Activated CD8-positive, alpha-beta memory T cell treated with anti-CD3 and anti-CD28 coated beads for 24 hours (primary cell): Measurements from ENCODE around the gene SPATC1L.
"Not testable (repeated sequence)": the region's sequence is repeated elsewhere in the genome, so short reads cannot be mapped to it uniquely, and the experiment has no call there.

ENCODE experiments used
- DNase-seq: peaks from one replicate; pipeline ENCODE4 v3.0.0-alpha.2; 2020

SPATC1L gene

DNA sequence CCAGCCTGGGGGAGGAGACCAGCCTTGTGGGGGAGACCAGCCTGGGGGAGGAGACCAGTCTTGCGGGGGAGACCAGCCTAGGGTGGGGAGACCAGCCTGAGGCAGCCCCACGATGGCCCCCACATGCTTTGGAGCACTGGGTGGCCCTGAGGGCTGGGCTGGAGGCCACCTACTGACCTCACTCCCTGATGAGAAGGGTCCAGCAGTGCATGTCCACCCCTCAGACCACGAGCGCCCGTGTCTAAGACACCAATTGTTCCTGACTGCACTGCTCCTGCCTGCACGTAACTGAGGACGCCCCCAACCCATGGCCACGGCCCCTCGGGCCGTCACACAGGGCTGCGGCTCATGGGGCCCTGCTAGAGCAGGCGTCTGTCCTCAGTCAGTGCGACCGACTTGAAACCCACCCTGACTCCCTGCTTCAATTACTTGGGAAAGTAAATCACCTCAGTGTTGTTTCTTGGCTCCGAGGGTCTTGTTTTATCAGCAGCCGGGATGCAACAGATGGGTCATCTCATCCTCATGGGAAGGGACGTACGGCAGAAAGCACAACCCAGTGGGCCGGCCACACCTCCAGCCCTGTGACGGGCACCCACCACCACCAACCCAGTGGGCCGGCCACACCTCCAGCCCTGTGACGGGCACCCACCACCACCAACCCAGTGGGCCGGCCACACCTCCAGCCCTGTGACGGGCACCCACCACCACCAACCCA lies at the start of gene SPATC1L:
Gene SPATC1L, minus strand, starts transcription at position 550 of the 715 bp plus-strand sequence. CDS start 1,643 bp downstream, outside the sequence.
- peak; percentile 79 for DNase-seq

DNA sequence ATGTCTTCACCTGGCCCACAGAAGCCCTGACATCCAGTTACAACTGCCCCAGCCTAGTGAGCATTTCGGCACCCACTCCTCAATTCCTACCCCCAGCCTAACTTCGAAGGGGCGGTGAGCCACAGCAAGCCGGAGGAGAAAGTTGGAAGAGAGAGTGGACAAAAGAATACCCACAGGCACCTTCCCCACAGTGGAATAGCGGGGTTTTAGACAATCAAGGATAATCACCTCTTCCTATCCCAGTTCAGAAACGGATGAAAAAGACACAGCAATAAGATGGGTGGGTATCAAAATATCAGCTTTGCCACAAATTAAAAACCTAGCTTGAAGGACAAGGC lies 45.6 kb upstream of the SPATC1L start:
- DNase-seq, result no peak

DNA sequence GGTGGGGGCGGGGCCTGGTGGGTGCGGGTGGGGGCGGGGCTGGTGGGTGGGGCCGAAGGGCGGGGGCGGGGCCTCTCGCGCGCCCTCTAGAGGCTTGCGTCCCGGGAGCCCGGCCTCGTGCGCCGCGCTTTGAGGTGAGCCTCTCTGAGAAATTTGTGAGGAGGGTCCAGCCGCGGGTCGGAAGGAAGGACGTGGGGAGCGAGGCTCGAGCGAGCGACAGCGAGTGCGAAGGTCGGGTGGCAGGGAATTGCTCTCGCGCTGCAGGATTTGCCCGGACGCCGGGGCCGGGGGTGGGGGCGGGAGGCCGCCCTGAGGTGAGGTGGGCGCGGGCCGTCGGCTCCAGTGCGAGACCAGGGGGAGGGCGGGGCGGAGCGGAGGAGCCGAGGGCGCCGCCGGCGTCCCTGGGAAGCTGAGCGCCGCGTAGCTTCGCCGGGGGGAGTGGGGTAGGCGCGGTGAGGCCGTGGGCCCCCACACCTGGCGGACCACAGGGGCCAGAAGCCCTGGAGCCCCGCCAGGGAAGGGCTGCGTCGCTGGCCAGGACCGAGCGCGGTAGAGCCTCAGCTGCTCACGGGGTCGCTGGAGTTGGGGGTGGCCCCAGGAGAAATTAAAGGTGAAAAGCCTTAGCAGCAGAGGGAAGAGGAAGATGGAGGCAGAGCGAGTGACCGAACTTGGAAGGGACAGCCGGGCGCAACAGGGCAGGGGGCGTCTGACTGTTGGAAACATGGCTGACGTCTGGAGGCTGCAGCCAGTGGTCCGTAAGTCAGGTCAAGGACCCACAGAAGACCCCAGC lies 45.1 kb upstream of the SPATC1L start:
- no peak for DNase-seq

DNA sequence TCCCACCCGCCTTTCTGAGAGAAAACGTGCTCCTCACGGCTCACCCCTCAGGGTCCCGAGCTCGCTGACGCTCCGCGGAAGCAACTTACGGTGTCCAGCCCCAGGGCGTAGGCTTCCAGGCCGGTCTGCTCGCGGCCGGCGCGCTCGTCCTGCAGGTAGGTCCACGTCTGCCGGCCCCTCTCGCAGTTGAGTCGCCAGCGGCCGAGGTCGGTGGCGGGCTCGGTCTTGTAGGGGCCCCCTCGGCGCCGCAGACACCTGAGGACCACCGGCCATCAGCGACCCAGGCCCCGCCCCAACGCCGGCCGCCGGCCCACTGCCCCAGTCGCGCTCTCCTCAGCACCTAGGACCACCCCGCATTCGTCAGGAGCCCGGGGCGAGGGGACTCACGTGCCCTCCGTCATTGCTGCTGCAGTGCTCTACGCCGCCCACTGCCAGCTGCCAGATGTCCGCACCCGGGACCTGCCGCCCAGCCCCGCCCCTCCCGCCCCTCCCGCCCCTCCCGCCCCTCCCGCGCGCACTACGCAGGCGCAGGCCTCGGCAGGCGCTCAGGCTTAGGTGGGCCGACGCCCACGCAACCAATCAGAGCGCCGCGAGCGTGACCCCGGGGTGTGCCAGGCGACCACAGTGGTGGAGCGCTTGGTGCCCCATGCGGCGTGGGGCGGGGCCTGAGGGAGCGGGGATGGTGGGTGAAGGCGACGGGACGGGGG lies 44.2 kb upstream of the SPATC1L start, which contains the start of gene LSS:
Gene LSS, minus strand, starts transcription at position 430 of the 707 bp plus-strand sequence. Its CDS starts 29 bp downstream, at position 401.
- DNase-seq, result peak; percentile 97

DNA sequence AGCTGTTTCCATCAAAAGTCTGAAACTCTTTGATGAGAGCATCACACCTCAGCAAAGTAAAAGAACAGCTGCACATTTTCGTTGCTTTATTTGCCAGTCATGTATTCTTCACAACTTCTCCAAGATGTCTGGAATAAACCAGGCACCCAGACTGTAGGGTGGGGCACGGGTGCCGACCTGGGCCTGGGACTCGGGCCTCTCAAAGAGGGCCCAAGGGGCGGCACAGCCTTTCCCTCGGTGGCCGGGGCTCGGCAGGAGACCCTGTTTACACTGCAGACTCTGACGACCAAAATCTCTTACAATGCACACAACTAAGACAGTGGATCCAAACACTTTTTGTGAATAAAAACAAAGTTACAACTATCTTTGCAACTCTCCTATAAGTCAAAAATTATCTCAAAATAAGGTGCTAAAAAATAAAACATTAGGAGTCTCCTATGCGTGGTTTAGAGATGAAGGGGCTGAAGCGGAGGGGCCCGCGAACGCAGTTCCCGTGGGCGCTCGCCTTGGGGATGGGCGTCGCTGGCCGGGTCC lies 43.6 kb upstream of the SPATC1L start:
- no peak for DNase-seq

DNA sequence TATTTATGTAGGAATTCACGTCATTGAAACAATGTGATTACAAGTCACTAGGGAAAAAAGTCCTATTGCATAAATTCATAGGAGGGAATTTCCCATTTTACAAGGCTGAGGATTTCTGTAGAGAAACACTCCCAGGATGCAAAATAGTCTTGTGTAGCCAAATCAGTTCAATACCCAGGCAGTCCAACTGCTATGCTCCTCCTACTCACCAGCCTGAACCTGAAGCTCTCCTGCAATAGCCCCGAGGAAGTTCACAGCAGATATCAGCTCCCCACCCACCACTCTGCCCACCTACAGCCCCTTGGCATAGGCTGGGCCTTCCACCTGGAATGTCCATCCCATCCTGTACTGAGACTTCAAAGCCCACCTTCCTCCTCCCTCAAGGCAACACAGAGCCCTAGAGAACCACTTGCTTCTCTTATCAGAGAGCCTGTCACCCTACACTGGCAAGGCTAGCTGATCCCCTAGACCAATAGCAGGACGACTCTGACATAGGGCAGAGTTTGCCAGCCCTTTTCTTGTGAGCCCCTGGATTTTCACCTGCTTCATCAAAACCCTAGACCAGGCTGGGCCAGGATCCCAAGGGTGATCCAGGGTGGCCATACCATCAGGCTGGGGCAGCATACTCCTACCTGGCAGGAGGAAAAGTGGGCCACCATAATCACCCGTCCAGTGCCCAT lies 42.8 kb upstream of the SPATC1L start:
- DNase-seq, result no peak

DNA sequence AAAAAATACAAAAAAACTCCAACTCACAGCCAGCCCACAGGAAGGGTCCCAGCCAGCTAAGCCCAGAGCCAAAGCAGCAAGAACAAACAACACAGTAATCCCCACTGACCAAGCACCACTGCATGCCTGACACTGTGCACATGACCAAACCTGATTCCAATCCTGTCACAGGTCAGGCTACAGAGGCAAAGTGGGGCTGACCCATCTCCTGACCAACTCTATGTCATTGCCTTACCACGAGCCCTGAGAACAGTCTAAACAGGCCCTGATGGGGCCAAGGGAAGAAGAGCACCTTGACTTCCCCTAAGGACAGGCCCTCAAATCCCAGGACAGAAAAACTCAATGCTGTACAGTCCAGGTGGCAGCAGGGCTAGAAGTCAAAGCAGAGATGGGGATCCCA lies 41.9 kb upstream of the SPATC1L start:
- DNase-seq, result no peak

DNA sequence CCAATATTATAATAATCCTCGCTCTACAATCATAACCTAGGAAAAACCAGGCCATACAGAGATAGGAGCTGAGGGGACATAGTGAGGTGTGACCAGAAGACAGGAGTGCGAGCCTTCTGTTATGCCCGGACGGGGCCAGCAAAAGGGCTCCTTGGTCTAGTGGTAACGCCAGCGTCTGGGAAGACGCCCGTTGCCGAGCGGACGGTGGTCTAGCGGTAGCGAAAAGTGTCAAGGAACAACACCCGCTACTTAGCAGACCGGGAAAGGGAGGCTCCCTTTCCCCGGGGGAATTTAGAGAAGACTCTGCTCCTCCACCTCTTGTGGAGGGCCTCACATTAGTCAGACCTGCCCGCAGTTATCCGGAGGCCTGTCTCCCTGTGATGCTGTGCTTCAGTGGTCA lies 39.4 kb upstream of the SPATC1L start:
- not testable (repeated sequence) for DNase-seq

DNA sequence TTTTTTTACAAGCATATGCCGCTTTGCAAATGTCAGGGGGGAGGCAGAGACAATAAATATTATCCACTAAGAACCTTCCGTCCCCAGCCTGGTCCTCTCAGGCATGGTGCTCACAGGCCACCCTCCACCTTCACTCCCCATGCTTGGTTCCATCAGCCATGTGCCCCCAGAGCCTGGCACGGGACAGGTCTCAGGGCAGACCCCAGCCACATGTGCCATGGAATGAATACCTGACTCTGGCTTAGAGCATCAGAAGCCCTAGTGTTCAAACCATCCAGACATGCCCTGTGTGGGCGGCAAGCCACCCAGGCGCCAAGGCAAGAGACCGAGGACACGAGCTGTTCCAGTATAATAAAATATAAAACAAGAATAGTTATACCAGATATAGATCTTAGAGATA lies 39.0 kb upstream of the SPATC1L start:
- DNase-seq, result no peak

DNA sequence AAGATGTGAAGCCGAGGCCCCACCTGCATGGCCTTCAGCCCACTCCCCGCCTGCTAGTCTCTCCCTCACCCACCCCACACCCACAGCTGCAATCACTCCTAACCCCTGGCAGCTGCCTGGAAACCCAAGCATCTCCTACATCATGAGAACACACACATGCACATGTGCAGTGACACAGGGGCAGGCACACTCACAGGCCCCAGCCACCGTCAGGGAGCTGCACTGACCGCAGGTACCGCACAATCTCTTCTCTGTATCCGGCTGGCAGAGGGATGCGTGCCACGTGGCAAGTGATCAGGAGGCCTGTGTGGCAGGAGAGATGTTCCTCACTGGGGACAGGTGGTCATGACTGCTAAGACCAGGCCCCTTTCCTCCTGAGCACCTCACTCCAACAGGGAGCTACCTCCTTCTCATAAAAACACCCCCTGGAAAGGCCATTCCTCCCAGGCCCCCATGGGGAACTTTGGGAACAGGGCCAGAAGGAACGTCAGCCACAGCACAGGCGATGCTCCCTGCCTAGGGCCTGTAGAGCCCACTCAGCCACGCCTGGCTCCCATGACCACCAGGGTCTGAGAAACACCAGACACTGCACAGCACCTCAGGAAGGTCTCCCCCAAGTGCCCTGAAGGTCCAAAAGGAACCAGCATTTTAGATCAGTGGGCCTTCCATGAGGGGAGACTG lies 38.3 kb upstream of the SPATC1L start:
- no peak for DNase-seq

DNA sequence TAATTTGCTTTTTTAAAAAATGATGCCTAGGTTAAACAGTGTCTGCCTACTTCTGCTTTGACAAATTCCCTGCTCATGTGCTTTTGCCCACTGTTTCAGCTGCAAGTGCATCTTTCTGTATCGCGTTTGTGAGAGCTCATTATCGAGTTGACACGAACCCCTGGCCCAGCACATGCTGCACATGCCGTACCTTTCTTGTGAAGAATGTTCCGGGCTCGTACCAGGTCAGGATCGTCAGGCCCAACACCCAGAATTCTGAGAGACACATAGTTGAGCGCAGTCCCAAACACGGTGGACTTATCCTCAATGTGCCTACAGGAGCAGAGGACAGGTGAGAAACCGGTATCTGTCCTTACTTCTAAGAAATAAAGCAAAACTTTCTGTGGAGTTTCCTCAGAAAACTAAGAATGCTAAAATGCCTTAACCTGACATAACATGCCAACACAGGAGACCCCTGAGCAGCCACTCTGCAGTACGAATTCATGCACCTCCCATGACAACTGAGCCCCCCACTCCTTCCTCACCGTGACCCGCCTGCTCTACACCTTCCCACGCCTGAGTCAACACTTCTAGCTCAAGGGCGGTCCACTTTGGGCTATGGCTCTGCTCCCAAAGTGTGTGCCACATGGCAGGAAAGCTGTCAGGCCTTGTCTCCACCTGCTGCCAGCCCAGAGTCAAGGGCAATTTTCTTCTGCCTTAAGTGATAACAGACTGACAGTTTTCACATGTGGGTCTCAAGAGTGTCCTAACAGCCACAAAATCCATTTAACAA lies 37.6 kb upstream of the SPATC1L start:
- DNase-seq, result peak; percentile 33

DNA sequence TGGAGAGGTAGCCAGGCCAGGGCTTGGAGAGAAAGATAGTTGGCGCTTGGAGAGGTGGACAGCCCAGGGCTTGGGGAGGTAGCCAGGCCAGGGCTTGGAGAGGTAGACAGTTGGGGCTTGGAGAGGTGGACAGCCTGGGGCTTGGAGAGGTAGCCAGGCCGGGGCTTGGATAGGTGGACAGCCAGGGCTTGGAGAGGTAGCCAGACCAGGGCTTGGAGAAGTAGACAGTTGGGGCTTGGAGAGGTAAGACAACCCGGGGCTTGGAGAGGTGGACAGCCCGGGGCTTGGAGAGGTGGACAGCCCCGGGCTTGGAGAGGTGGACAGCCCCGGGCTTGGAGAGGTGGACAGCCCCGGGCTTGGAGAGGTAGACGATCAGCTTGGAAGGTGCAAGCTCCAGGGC lies 36.6 kb upstream of the SPATC1L start:
- no peak for DNase-seq

DNA sequence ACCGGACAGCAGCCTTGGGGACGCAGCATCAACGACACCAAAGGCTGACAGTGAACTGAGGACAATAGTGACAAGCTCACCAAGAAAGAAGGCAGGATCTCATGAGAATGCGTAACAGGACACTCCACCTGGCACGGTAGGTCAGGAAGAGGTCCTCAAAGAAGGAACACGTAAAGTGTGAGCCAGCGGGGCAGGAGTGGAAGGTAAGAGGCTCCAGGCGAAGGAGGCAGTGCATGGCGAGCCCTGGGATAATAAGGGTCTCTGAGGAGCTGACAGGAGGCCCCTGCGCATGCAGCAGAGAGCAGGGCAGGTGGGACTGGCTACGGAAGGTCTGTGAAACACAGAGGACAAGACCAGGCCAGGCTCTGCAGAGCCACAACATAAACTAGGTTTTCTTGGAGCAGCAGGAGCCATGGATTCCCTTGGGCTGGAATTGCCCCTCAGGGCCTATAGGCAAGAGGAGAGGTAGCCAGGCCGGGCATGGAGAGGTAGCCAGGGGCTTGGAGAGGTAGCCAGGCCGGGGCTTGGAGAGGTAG lies 36.1 kb upstream of the SPATC1L start:
- peak; percentile 43 for DNase-seq

DNA sequence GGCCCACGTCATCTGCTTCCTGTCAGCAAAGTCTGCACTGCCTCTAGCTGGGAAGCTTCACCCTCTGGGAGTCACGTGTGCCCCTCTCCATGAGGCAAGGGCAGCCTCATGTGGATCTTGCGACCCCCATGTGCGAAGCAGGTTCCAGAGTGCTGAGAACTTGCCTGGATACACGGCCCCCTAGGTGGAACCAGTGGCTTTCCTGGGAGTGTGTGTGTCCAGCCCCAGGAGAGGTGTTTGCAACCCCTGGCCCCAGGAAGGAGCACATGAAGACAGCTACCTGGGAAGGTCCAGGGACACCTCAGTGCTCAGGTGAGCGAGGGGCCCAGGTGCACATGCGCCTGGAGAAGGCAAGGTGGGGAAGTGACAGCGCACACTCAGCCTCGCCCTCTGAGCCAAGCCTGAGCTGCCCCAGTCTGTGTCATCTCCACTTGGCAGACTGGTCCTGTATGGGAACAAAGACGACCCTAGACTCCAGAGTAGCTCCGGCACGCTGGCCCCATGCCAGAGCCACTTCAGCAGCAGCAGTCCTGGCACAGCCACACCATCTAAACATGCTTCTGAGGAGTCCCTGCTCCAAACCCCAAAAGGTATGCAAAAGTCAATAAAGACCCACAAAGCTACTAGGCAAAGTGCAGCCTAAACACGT lies 35.5 kb upstream of the SPATC1L start:
- DNase-seq, result no peak

DNA sequence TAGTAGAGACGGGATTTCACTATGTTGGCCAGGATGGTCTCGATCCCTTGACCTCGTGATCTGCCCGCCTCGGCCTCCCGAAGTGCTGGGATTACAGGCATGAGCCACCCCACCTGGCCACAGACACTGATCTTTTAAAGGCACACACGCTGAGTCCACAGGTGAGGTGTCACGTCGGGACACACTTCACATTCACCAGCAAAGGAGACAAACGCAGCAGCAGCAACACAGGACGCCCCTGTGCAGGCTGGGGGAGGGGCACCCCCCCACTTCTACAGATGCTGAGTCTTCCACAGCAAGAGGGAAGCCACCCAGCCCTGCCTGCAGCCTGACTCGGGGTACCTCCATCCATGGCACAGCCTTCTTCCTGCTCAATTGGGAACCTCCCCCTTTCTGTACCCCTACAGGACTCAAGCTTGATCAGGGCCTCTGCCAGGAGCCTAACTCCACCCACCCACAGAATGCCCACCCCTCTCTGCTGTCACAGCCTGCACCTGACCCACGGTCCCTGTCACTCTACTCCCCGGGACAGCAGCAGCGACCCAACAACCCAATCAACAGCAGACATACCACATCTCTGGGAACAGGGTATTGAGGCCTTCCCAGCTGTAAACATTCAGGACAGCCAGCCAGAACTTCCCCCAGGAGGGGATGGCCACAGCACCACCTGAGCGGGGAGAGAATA lies 34.8 kb upstream of the SPATC1L start:
- DNase-seq, result peak; percentile 49

DNA sequence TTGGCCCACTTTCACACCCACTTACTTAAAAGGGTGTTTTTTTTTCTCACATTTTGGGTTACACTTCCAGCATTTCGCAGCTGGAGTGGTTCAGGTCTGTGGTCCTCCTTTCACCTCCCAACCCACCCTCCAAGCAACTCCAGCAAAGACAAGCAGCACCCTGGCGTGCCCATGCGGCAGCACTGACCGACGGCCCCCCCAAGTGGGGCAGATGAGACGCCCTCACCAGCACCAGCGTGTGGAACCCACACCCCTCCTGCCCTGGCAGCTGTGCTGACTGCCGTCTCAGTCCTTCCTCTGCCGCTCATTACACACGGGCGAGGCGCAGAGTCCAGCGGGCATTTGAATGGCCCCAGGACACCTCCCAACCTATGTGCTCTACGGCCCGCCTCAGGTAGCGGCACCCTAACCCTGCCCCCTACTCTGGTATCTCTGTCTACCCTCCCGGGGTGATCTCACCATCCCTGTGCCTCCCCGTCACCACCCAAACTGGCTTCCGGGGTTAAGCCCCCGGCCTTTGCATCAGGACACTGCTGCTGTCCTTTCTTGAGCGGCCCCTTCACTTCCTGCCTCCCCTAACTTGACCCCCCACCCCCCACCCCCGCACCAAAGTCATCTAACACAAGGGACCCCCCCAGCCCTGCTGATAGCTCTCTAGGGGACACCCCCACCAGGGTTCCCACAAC lies 33.4 kb upstream of the SPATC1L start:
- DNase-seq, result peak; percentile 40

DNA sequence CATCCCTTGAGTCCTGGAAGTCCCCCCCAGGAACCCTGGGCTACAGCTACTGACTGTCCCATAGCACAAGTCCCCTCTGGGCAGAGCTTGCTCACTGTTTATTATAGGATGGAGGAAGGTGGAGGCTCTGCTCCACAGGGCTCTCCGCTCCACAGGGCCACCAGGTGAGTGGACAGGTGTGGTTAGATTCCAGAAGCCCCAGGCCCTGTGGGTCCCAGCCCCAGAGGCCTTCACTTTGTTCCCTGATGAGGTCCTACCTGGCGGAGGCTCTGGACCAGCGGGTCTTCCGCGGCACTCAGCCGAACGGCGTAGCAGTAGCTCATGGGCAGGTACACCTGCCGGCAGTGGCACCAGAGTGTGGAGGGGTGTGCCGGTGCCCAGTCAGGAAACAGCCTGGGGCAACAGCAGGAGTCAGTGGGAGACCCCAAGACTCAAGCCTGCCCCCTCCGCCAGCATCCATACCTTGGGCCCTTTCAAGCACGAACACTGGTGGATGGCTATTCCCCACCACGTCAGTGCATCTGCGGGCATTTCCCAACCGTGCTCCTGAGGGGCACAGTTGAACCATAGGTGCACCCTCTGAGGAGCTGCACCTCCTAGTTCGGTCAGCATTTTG lies 32.0 kb upstream of the SPATC1L start:
- DNase-seq, result no peak

DNA sequence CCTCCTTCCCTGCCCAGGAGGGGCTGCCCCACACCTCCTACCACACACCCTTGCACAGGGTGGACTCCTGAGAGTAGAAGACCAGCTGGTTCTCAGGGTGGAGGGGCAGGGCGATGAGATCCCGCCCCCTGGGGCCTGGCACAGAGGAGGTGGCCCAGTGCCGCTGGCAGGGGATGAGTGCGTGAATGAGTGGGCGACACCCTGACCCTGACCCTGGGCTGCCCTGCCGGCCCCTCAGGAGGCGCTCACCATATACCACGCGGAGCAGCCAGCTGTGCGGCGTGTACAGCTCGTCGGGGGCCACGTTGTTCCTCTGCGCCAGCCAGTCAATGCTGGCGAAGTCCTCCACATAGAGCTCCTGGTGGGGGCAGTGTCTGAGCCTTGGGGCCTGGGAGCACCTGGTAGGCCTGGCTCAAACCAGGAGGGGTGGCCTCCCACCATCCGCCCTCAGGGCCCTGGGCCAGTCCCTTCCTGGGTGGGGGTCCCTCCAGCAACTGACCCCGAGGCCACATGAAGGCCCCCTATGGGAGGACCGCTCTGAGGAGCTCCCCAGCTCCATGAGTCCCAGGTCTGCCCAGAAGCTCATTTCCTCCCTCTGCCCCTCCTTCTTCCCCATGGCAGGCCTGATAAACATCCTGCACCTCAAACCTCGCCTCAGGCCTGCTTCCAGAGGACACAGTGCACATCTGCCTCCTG lies 31.3 kb upstream of the SPATC1L start:
- DNase-seq, result no peak
